ENCODE measurements around the gene RASSF1. TPM values are rescaled to one million over a fixed set of nuclear protein-coding genes. Genes with fewer than 3 reads are reported as not detected.

RASSF1 gene
- total and polyA plus RNA-seq, 2 of the 13 experiments (the other 11 are each of a cell fraction or from before 2014, with no cell fraction given), result 10.2 to 27.5 TPM

DNA sequence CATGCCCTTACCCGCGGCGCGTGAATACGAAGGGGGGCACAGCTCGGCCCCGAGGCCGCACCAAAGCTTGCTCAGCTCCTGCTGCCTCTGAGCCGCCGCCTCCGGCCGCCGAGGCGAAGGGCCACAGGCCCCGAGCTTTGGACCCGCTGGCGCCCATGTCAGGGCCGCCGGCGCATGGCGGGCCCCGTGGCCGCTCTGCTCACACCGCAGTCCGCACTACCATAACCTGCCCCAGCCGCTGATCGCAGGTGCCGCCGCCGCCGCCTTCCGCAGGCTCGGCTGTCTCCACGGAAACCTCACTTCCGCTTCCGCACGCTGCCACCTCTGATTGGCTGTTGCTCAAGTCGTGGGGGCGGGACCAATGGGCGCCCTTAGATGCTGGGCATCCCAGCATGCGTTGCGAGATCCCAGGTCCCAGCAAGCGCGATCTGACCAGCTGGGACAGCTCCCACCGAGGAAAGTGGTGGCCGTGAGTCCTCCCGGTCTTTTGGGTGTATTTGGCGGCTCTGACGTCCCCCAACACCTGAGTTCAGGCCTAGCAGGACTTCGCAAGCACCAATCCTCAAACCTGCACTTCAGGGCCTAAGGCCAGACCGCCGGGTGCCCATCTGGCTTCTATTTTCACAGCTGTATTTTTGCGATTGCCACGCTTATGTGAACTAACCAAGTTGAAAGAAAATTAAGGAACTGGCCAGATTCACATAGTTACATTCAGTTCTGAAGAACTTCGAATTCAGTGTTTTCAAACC is 12.5 kb downstream of the RASSF1 start, which contains the start of gene TUSC2 (continued):
- TF ChIP-seq, protein P1, sequence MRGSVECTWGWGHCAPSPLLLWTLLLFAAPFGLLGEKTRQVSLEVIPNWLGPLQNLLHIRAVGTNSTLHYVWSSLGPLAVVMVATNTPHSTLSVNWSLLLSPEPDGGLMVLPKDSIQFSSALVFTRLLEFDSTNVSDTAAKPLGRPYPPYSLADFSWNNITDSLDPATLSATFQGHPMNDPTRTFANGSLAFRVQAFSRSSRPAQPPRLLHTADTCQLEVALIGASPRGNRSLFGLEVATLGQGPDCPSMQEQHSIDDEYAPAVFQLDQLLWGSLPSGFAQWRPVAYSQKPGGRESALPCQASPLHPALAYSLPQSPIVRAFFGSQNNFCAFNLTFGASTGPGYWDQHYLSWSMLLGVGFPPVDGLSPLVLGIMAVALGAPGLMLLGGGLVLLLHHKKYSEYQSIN (CRISPR knock-in tag; IDR thresholded peaks at IDR 0.05; ENCODE audit: borderline replicate concordance), result no peak
- TF ChIP-seq, protein P2, sequence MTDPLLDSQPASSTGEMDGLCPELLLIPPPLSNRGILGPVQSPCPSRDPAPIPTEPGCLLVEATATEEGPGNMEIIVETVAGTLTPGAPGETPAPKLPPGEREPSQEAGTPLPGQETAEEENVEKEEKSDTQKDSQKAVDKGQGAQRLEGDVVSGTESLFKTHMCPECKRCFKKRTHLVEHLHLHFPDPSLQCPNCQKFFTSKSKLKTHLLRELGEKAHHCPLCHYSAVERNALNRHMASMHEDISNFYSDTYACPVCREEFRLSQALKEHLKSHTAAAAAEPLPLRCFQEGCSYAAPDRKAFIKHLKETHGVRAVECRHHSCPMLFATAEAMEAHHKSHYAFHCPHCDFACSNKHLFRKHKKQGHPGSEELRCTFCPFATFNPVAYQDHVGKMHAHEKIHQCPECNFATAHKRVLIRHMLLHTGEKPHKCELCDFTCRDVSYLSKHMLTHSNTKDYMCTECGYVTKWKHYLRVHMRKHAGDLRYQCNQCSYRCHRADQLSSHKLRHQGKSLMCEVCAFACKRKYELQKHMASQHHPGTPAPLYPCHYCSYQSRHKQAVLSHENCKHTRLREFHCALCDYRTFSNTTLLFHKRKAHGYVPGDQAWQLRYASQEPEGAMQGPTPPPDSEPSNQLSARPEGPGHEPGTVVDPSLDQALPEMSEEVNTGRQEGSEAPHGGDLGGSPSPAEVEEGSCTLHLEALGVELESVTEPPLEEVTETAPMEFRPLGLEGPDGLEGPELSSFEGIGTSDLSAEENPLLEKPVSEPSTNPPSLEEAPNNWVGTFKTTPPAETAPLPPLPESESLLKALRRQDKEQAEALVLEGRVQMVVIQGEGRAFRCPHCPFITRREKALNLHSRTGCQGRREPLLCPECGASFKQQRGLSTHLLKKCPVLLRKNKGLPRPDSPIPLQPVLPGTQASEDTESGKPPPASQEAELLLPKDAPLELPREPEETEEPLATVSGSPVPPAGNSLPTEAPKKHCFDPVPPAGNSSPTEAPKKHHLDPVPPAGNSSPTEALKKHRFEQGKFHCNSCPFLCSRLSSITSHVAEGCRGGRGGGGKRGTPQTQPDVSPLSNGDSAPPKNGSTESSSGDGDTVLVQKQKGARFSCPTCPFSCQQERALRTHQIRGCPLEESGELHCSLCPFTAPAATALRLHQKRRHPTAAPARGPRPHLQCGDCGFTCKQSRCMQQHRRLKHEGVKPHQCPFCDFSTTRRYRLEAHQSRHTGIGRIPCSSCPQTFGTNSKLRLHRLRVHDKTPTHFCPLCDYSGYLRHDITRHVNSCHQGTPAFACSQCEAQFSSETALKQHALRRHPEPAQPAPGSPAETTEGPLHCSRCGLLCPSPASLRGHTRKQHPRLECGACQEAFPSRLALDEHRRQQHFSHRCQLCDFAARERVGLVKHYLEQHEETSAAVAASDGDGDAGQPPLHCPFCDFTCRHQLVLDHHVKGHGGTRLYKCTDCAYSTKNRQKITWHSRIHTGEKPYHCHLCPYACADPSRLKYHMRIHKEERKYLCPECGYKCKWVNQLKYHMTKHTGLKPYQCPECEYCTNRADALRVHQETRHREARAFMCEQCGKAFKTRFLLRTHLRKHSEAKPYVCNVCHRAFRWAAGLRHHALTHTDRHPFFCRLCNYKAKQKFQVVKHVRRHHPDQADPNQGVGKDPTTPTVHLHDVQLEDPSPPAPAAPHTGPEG (CRISPR knock-in tag; IDR thresholded peaks at IDR 0.05), result no peak
- TF ChIP-seq CBX2 (IDR thresholded peaks at IDR 0.05; ENCODE audit: low read depth, low read length), result no peak
- TF ChIP-seq CBX2 (CRISPR knock-in tag; IDR thresholded peaks at IDR 0.05; ENCODE audit: low read depth), result no peak
- TF ChIP-seq NR2F2 (IDR thresholded peaks at IDR 0.05; ENCODE audit: borderline replicate concordance, low read depth), result no peak
- no peak for TF ChIP-seq NFIB (CRISPR knock-in tag; IDR thresholded peaks at IDR 0.05; ENCODE audit: borderline replicate concordance)
- no peak for TF ChIP-seq HOXA9 (CRISPR knock-in tag; IDR thresholded peaks at IDR 0.05; ENCODE audit: borderline replicate concordance)
- TF ChIP-seq NKX3-1 (CRISPR knock-in tag; IDR thresholded peaks at IDR 0.05), result peak; percentile 39; the same call in 1 of the 2 replicates
- TF ChIP-seq ZBTB7B (CRISPR knock-in tag; IDR thresholded peaks at IDR 0.05), result no peak
- no peak for TF ChIP-seq MED8 (CRISPR knock-in tag; IDR thresholded peaks at IDR 0.05; ENCODE audit: insufficient replicate concordance)
- TF ChIP-seq SIX4 (CRISPR knock-in tag; IDR thresholded peaks at IDR 0.05), result no peak
- TF ChIP-seq, protein P3, sequence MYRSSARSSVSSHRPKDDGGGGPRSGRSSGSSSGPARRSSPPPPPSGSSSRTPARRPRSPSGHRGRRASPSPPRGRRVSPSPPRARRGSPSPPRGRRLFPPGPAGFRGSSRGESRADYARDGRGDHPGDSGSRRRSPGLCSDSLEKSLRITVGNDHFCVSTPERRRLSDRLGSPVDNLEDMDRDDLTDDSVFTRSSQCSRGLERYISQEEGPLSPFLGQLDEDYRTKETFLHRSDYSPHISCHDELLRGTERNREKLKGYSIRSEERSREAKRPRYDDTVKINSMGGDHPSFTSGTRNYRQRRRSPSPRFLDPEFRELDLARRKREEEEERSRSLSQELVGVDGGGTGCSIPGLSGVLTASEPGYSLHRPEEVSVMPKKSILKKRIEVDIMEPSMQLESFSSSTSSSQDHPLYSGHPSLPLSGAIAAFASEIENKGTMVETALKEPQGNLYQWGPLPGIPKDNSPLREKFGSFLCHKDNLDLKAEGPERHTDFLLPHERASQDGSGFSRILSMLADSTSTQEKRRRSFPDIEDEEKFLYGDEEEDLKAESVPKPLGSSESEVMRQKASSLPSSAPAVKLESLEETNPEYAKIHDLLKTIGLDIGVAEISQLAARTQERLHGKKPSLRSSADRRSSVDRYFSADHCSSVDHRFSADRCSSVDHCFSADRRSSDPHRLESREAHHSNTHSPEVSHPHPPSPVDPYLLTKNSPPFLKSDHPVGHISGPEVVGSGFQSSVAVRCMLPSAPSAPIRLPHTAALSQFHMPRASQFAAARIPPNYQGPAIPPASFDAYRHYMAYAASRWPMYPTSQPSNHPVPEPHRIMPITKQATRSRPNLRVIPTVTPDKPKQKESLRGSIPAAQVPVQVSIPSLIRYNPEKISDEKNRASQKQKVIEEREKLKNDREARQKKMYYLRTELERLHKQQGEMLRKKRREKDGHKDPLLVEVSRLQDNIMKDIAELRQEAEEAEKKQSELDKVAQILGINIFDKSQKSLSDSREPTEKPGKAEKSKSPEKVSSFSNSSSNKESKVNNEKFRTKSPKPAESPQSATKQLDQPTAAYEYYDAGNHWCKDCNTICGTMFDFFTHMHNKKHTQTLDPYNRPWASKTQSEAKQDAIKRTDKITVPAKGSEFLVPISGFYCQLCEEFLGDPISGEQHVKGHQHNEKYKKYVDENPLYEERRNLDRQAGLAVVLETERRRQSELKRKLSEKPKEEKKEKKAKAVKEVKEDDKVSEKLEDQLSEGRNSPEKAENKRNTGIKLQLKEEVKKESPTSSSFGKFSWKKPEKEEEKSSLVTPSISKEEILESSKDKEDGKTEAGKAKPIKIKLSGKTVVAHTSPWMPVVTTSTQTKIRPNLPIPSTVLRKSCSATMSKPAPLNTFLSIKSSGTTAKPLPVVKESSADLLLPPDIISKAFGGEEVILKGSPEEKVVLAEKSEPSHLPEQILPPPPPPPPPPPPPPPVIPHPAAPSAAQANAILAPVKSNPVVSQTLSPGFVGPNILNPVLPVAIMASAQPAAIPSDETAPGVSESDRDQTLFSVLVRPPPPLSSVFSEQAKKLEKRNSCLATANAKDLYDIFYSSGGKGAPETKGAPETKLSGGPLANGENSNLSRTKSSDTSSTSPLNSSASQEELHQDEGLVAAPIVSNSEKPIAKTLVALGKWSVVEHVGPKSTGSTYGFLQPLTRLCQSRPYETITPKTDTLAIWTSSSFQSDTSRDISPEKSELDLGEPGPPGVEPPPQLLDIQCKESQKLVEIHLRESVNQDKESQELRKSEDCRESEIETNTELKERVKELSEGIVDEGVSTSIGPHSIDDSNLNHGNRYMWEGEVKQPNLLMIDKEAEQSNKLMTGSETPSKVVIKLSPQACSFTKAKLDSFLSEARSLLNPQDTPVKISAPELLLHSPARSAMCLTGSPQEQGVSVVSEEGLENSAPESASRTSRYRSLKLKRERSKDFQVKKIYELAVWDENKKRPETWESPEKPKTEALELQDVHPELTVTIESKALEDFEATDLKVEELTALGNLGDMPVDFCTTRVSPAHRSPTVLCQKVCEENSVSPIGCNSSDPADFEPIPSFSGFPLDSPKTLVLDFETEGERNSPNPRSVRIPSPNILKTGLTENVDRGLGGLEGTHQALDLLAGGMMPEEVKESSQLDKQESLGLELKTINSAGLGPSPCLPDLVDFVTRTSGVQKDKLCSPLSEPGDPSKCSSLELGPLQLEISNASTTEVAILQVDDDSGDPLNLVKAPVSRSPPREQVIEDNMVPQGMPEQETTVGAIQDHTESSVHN (CRISPR knock-in tag; IDR thresholded peaks at IDR 0.05), result no peak
- TF ChIP-seq ZNF777 (CRISPR knock-in tag; IDR thresholded peaks at IDR 0.05), result 0 out of 2 replicates have a peak, but pooled peaks have one; percentile 31
- TF ChIP-seq PITX1 (CRISPR knock-in tag; IDR thresholded peaks at IDR 0.05), result no peak
